ENCODE data around the gene SLC13A3.

Gene SLC13A3

DNA sequence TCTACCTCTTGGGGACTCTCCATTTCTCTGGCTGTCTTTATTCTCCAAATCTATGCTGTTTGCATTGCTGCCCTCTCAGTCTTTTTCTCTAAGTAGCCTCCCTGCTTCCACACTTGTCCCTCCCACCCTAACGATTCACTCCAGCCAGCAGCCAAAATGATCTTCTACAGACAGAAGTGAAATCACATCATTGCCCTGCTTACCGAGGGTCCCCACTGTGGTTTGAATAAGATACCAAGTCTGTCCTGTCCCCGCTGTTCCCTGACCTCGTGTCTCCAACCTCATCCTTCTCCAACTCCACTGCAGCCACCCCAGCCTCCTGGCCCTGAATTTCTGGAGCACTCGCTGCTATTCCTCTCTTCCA lies 89.3 kb downstream of the SLC13A3 start:
- Histone ChIP-seq H4K20me1 (ENCODE audit: low read depth, low read length) (no peaks in the 10 kb centered on the region), H3K4me2 (ENCODE audit: low read depth, low read length, poor library complexity, severe bottlenecking) (no peak overlapping the region), H3K4me3 (ENCODE audit: insufficient read depth, low read length, poor library complexity, severe bottlenecking) (no peak overlapping the region), H2AFZ (ENCODE audit: low read depth, low read length, severe bottlenecking) (no peak overlapping the region), H3K36me3 (ENCODE audit: low read length) (no peaks in the 10 kb centered on the region), H3K9me2 (replicated peaks; ENCODE audit: insufficient read depth, low read length) (no peaks in the 10 kb centered on the region), H3K9ac (ENCODE audit: low read length) (no peak overlapping the region), H3K9me3 (ENCODE audit: insufficient read depth, low read length) (no peaks in the 10 kb centered on the region), H3K79me2 (ENCODE audit: insufficient read depth, low read length) (no peaks in the 10 kb centered on the region), H3K27ac (ENCODE audit: low read depth, low read length) (no peak overlapping the region), H3F3A (ENCODE audit: insufficient read depth) (no peaks in the 10 kb centered on the region), H3K27me3 (ENCODE audit: low read length) (no peaks in the 10 kb centered on the region)
- TF ChIP-seq, protein P1, sequence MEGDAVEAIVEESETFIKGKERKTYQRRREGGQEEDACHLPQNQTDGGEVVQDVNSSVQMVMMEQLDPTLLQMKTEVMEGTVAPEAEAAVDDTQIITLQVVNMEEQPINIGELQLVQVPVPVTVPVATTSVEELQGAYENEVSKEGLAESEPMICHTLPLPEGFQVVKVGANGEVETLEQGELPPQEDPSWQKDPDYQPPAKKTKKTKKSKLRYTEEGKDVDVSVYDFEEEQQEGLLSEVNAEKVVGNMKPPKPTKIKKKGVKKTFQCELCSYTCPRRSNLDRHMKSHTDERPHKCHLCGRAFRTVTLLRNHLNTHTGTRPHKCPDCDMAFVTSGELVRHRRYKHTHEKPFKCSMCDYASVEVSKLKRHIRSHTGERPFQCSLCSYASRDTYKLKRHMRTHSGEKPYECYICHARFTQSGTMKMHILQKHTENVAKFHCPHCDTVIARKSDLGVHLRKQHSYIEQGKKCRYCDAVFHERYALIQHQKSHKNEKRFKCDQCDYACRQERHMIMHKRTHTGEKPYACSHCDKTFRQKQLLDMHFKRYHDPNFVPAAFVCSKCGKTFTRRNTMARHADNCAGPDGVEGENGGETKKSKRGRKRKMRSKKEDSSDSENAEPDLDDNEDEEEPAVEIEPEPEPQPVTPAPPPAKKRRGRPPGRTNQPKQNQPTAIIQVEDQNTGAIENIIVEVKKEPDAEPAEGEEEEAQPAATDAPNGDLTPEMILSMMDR (IDR thresholded peaks at IDR 0.05; ENCODE audit: insufficient read depth, low read length, poor library complexity, severe bottlenecking): no peak
- no peak for TF ChIP-seq EZH2phosphoT487 (conservative IDR thresholded peaks at IDR 0.05; ENCODE audit: low read length)

DNA sequence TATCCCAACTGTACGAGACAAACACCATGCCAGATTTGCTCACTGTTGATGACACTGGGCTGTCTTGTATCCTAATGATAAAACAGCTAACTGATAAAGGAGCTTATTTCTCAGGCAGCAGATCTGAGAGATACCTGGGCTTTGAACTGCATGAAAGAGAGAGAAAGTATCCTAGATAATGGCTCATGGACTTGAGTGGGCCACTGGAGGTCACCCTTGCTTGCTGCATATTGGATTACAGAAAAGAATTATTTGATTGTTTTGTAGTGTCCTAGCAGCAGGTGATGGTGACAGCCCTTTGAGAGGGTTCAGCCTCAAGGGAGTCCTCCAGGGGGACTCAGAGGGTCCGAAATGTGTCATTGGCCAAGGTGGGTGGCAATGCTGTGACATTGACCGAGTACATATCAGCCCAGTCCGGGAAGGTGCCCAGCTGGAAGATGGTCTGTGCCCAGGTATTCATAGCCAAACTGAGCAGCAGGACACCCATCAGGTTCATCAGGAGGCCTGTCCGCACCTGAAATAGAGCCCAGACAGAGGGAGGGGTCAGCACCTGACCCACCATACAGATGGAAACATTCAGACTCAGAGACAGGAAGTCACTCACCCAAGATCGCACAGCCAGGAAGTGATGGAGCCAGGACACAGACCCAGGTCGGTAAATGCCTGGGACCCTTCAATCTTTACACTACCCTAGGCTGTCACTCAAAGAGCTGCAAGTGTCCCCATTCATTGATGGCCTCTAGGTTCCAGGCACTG lies 91.4 kb downstream of the SLC13A3 start:
- Histone ChIP-seq H4K20me1 (ENCODE audit: low read depth, low read length) (no peaks in the 10 kb centered on the region), H3K27me3 (ENCODE audit: low read length) (no peaks in the 10 kb centered on the region), H3K9ac (ENCODE audit: low read length) (no peak overlapping the region), H3K9me2 (replicated peaks; ENCODE audit: insufficient read depth, low read length) (no peaks in the 10 kb centered on the region), H3K4me3 (ENCODE audit: insufficient read depth, low read length, poor library complexity, severe bottlenecking) (no peak overlapping the region), H3F3A (ENCODE audit: insufficient read depth) (no peaks in the 10 kb centered on the region), H3K27ac (ENCODE audit: low read depth, low read length) (no peak overlapping the region), H2AFZ (ENCODE audit: low read depth, low read length, severe bottlenecking) (no peak overlapping the region), H3K36me3 (ENCODE audit: low read length) (no peaks in the 10 kb centered on the region), H3K9me3 (ENCODE audit: insufficient read depth, low read length) (no peaks in the 10 kb centered on the region), H3K4me2 (ENCODE audit: low read depth, low read length, poor library complexity, severe bottlenecking) (no peak overlapping the region), H3K79me2 (ENCODE audit: insufficient read depth, low read length) (no peaks in the 10 kb centered on the region)
- TF ChIP-seq, protein P1 (IDR thresholded peaks at IDR 0.05; ENCODE audit: insufficient read depth, low read length, poor library complexity, severe bottlenecking): no peak
- TF ChIP-seq EZH2phosphoT487 (conservative IDR thresholded peaks at IDR 0.05; ENCODE audit: low read length): no peak

DNA sequence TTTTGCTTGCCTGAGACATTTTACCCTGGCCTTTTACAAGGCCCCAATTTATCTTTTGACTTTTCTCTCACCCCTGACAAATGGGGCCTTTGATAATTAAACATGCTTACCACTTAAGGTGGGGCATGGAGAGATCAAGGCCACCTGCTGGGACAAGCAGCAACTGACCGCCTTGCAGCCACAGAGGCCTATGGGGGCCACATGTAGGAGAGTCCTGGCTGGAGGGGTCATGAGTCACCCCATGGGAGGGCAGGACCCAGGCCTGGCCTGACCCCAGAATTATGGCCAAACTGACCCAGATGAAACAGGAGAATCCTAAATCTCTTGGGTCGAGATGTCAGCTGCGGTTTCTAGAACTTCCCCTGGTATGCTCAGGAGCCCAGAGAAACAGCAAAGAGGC lies 92.3 kb downstream of the SLC13A3 start:
- no peak overlapping the region for H3K27ac ChIP-seq (ENCODE audit: low read depth, low read length)
- TF ChIP-seq, protein P1 (IDR thresholded peaks at IDR 0.05; ENCODE audit: insufficient read depth, low read length, poor library complexity, severe bottlenecking): no peak
- no peak for TF ChIP-seq EZH2phosphoT487 (conservative IDR thresholded peaks at IDR 0.05; ENCODE audit: low read length)

More for the DNA sequence above, 92.3 kb downstream of the SLC13A3 start:
- Histone ChIP-seq H3K9me2 (replicated peaks; ENCODE audit: insufficient read depth, low read length) (no peaks in the 10 kb centered on the region), H3F3A (ENCODE audit: insufficient read depth) (no peaks in the 10 kb centered on the region), H3K9ac (ENCODE audit: low read length) (no peak overlapping the region), H3K79me2 (ENCODE audit: insufficient read depth, low read length) (no peaks in the 10 kb centered on the region), H4K20me1 (ENCODE audit: low read depth, low read length) (no peaks in the 10 kb centered on the region), H3K9me3 (ENCODE audit: insufficient read depth, low read length) (no peaks in the 10 kb centered on the region), H3K27me3 (ENCODE audit: low read length) (no peaks in the 10 kb centered on the region), H3K4me3 (ENCODE audit: insufficient read depth, low read length, poor library complexity, severe bottlenecking) (no peak overlapping the region), H2AFZ (ENCODE audit: low read depth, low read length, severe bottlenecking) (no peak overlapping the region), H3K36me3 (ENCODE audit: low read length) (no peaks in the 10 kb centered on the region), H3K4me2 (ENCODE audit: low read depth, low read length, poor library complexity, severe bottlenecking) (no peak overlapping the region)
